A673 (cell line): ENCODE measurements around the gene C9orf153.

ENCODE experiments used
- CTCF ChIP-seq: fragments of 300-800, 200-600 bp; sonication (generic); conservative IDR thresholded peaks from 2 replicates; pipeline ENCODE4 v1.5.1; 2017; ENCODE audit warnings: low read depth, mild to moderate bottlenecking, antibody characterized with exemption, low read length, moderate library complexity, mixed read lengths
- EZH2 ChIP-seq: fragments of 200-600 bp; sonication (generic); IDR thresholded peaks from 2 replicates; pipeline ENCODE4 v1.6.1; 2017; ENCODE audit warnings: borderline replicate concordance, low read depth, mild to moderate bottlenecking, mixed read lengths, antibody characterized with exemption, low read length; ENCODE audit not compliant: poor library complexity, severe bottlenecking

DNA sequence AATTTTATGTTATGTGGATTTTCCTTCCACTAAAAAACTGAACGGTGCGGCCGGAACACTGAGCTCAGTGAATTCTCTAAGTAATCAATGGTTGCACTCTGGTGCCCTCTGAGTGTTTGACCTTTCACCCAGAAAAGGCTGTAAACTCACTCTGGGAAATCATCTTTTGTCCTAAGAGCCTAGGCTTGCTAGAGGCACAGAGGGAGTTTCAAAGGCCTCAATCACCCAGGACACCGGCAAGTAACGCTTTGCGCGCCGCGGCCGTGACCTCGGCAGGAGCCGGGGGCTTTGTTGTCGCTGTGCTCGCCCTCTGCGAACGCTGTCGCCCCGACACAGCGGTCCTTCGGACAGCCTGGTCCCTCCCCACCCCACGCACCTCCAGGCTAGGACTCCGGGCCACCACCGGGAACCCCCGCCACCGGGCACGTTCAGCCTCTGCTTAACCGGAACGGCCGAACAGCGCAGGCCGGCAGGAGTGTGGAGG is 22.2 kb upstream of the C9orf153 start:
- no peak for TF ChIP-seq CTCF
- TF ChIP-seq EZH2, result no peak
